A549 treated with CORT108297 at 1 μM for 4 hours (cell line): ENCODE data around the gene HMGN2. TPM values are rescaled to one million over a fixed set of nuclear protein-coding genes. Genes with fewer than 3 reads are reported as not detected.

Source experiments
- total RNA-seq: library from RNA; stranded (reverse); fragments of 200-300 nt; extraction: Qiagen RNA extraction; gene quantifications from 5 replicates; pipeline ENCODE4 v1.2.3, GENCODE V29; 2022

Gene HMGN2
- 328 to 421 TPM (median 343 TPM) in 5 replicates for total RNA-seq

DNA sequence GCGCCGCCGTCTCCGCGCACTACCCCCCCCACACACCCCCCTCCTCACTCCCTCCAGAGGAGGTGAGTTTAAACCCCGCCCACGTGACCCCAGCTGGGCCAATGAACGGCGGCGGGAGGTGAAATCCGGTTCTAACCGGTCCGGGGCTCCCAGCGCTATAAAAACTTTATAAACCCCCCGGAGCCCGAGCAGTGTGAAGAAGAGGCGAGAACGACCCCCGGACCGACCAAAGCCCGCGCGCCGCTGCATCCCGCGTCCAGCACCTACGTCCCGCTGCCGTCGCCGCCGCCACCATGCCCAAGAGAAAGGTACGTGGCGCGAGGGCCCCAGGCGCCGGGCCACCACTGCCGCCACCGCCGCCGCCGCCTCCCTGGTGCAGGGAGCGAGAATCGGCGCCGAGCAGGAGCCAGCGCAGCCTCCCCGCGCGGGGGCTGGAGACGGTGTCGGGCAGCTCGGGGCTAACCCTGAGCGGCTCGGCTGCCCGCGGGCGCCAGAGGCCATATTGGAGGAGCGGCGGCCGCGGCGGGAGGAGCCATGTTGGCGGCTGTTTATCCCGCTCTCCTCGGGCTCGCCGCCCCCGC is at the start of gene HMGN2:
TSS of gene HMGN2 (plus strand) at position 121 of the 581 bp plus-strand sequence. CDS start at position 294, 173 bp downstream.

DNA sequence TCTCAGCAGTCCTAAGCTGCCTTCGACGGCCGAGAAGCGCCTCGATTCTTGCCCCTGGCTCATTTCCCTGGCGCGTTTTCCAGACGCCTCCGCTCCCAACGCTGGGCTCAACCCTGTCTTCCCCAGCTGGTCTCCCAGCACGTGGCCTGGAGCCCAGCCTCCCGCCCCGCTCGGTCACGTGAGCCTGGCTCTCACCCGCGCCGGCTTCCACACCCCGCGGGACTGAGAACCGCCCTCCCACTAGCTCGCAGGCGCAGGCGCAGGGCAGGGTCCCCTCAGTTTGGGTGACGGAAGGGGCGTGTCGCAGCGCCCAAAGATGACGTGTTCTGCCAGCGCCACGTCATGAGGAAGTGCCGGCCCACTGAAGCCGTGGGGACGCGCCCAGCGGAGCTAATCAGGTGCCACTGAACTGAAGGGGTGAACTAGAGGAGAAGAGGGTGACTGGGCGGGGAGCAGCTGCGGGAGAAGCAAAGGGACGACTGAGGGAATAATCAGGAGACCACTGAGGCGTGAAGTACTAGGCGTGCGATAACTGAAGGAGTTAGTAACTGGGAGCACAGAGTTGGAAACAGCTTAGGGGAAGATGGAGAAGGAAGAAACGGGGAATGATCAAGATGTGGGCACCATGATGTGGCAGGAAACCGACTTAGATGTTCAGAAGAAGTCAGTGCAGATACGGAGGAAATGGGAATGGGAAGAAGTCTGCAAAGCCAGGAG is 40.1 kb upstream of the HMGN2 start, which contains the start of gene DHDDS:
TSS of gene DHDDS (plus strand) at position 343 of the 717 bp plus-strand sequence. CDS start 625 bp downstream, outside the sequence.

Other genes with a start within 250 kb of the HMGN2 start
- gene CEP85, start 238.2 kb upstream of the HMGN2 start, total RNA-seq, result 12.2 to 14.6 TPM (median 13.0 TPM) in 5 replicates
- 108 to 164 TPM (median 157 TPM) in 5 replicates for gene SH3BGRL3, start 192.4 kb upstream of the HMGN2 start, total RNA-seq
- gene UBXN11, start 165.8 kb upstream of the HMGN2 start, total RNA-seq, result 11.3 to 19.1 TPM (median 18.1 TPM) in 5 replicates
- gene CD52, start 154.5 kb upstream of the HMGN2 start, total RNA-seq, result not detected in 5 replicates
- gene CRYBG2, start 118.3 kb upstream of the HMGN2 start, total RNA-seq, result 1.2 to 2.6 TPM (median 1.8 TPM) in 5 replicates
- gene ZNF683, start 99.7 kb upstream of the HMGN2 start, total RNA-seq, result not detected in 5 replicates
- gene LIN28A, start 61.6 kb upstream of the HMGN2 start, total RNA-seq, result 0.03 TPM in 1 of 5 replicates, not detected in the others
- 23.2 to 29.7 TPM (median 23.8 TPM) in 5 replicates for gene DHDDS, start 40.1 kb upstream of the HMGN2 start, total RNA-seq
- 15.2 to 18.2 TPM (median 16.7 TPM) in 5 replicates for gene RPS6KA1, start 57.3 kb downstream of the HMGN2 start, total RNA-seq
- 30.8 to 32.8 TPM (median 32.5 TPM) in 5 replicates for gene ARID1A, start 223.6 kb downstream of the HMGN2 start, total RNA-seq